Measurements from ENCODE around the gene EFHD1. TPM values are rescaled to one million over a fixed set of nuclear protein-coding genes. Genes with fewer than 3 reads are reported as not detected.

EFHD1 gene
- total and polyA plus RNA-seq, 2 of the 13 experiments (the other 11 are each of a cell fraction or from before 2014, with no cell fraction given): 0.09 TPM; not detected in 1

DNA sequence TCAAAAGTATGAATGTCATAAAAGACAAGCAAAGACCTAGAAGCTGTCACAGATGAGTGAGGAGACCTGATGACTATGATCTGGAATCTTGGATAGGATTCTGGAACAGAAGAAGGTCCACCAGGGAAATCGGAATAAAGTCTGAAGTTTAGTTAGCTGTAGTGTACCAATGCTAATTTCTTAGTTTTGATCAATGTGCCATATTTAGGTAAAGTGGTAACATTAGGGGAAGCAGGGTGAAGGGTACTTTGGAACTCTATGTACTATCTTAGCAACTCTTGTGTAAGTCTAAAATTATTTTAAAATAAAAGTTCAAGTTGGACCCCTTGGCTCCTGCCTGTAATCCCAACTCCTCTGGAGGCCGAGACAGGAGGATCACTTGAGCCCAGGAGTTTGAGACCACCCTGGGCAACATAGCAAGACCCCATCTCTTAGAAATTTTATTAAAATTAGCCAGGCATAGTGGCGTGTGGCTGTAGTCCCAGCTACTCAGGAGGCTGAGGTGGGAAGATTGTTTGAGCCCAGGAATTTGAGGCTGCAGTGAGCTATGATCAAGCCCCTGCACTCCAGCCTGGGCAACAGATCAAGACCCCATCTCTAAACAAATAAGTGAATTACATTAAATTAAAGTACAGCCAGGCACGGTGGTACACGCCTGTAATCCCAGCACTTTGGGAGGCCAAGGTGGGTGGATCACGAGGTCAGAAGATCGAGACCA lies 35.9 kb upstream of the EFHD1 start:
- Histone ChIP-seq H3K4me3 (replicated peaks in 1 of 3; ENCODE audit: insufficient read depth in 1 of 3, low read depth in 2 of 3, low read length in 3 of 3) (no peak overlapping the region), H3K36me3 (replicated peaks in 1 of 2; ENCODE audit: control insufficient read depth in 1 of 2, insufficient read depth in 2 of 2, low read length in 2 of 2) (no peaks in the 10 kb centered on the region), H3K27ac (ENCODE audit: extremely low read length, insufficient read depth, low read length) (no peak overlapping the region), H3K4me1 (ENCODE audit: insufficient read depth, low read length) (no peaks in the 10 kb centered on the region; the same call in 1 of the 2 replicates), H3K4me2 (ENCODE audit: low read depth, low read length) (no peak overlapping the region), H3K9me3 (ENCODE audit: low read length) (no peaks in the 10 kb centered on the region), H3K27me3 (ENCODE audit: control insufficient read depth in 1 of 2, insufficient read depth in 2 of 2, low read length in 2 of 2) (no peaks in the 10 kb centered on the region; a peak in 1 of 5 replicates), H2AFZ (ENCODE audit: low read length) (no peak overlapping the region), H3K79me2 (ENCODE audit: insufficient read depth, low read length) (no peaks in the 10 kb centered on the region), H3K9ac (ENCODE audit: insufficient read depth, low read depth, low read length) (no peak overlapping the region), H4K20me1 (ENCODE audit: insufficient read depth, low read length) (no peaks in the 10 kb centered on the region)
- ATAC-seq (no peak), DNase-seq (ENCODE audit: low spot score) (no peak), FAIRE-seq (no peak)
- intact Hi-C loops (cut with micrococcal nuclease; ENCODE audit: unreplicated experiment) (no loop called here), in situ Hi-C loops (cut with HindIII; ENCODE audit: extremely low pct_ligation_motif_present, low pct_unique_long_range_greater_than_20kb) (no loop called here)
- no TSS peak for BruUV-seq (replicated peaks)
- ChIA-PET CTCF (ENCODE audit: low intra/inter-chr PET ratio, low total read pairs) (no interaction called here), POLR2A (no interaction called here)
- TF ChIP-seq FLYWCH1 (CRISPR knock-in tag; IDR thresholded peaks at IDR 0.05): no peak
- TF ChIP-seq CBFB (CRISPR knock-in tag; IDR thresholded peaks at IDR 0.05): no peak
- no peak for TF ChIP-seq SAFB2 (CRISPR knock-in tag; IDR thresholded peaks at IDR 0.05; ENCODE audit: borderline replicate concordance, low read depth)
- TF ChIP-seq NRL (CRISPR knock-in tag; IDR thresholded peaks at IDR 0.05; ENCODE audit: borderline replicate concordance): no peak
- TF ChIP-seq ZMYM3 (CRISPR knock-in tag; IDR thresholded peaks at IDR 0.05): no peak
- peak; percentile 52; the same call in 1 of the 2 replicates for TF ChIP-seq ZNF121 (CRISPR knock-in tag; IDR thresholded peaks at IDR 0.05)
- TF ChIP-seq ZNF34 (CRISPR knock-in tag; IDR thresholded peaks at IDR 0.05; ENCODE audit: borderline replicate concordance): no peak
- no peak for TF ChIP-seq MED13 (CRISPR knock-in tag; IDR thresholded peaks at IDR 0.05)
- WGBS (ENCODE audit: low lambda C conversion rate): 45% methylated on average over 7 of the region's 7 CpGs

GRCh38 chr2:232598293-232598692 lies 35.1 kb upstream of the EFHD1 start:
- intact Hi-C loops (cut with micrococcal nuclease; ENCODE audit: unreplicated experiment): no loop called here
- no peaks in the 10 kb centered on the region for H3K79me2 ChIP-seq (ENCODE audit: insufficient read depth, low read length)
- POLR2A ChIA-PET: no interaction called here
- in situ Hi-C loops (cut with HindIII; ENCODE audit: extremely low pct_ligation_motif_present, low pct_unique_long_range_greater_than_20kb): no loop called here
- no peak overlapping the region for H3K9ac ChIP-seq (ENCODE audit: insufficient read depth, low read depth, low read length)
- no peaks in the 10 kb centered on the region; a peak in 1 of 5 replicates for H3K27me3 ChIP-seq (ENCODE audit: control insufficient read depth in 1 of 2, insufficient read depth in 2 of 2, low read length in 2 of 2)
- DNase-seq (ENCODE audit: low spot score) (no peak), ATAC-seq (no peak), FAIRE-seq (no peak)
- H3K9me3 ChIP-seq (ENCODE audit: low read length): no peaks in the 10 kb centered on the region
- TF ChIP-seq MAFK (conservative IDR thresholded peaks at IDR 0.05 in 1 of 2, IDR thresholded peaks at IDR 0.05 in 1 of 2; ENCODE audit: low read length in 2 of 2): peak in 1 of 2 experiments; percentile 26; a peak in 1 of 4 replicates
- no peak for TF ChIP-seq ASH2L (IDR thresholded peaks at IDR 0.05; ENCODE audit: insufficient read length, low read depth, low read length)
- no peak overlapping the region for H3K27ac ChIP-seq (ENCODE audit: extremely low read length, insufficient read depth, low read length)
- H3K4me1 ChIP-seq (ENCODE audit: insufficient read depth, low read length): no peaks in the 10 kb centered on the region
- CTCF ChIA-PET (ENCODE audit: low intra/inter-chr PET ratio, low total read pairs): no interaction called here
- H2AFZ ChIP-seq (ENCODE audit: low read length): no peak overlapping the region
- H3K4me2 ChIP-seq (ENCODE audit: low read depth, low read length): no peak overlapping the region
- no peak overlapping the region for H3K4me3 ChIP-seq (replicated peaks in 1 of 3; ENCODE audit: insufficient read depth in 1 of 3, low read depth in 2 of 3, low read length in 3 of 3)
- H3K36me3 ChIP-seq (replicated peaks in 1 of 2; ENCODE audit: control insufficient read depth in 1 of 2, insufficient read depth in 2 of 2, low read length in 2 of 2): no peaks in the 10 kb centered on the region
- no peaks in the 10 kb centered on the region for H4K20me1 ChIP-seq (ENCODE audit: insufficient read depth, low read length)
- 58% methylated on average over 4 of the region's 4 CpGs for WGBS (ENCODE audit: low lambda C conversion rate)
- BruUV-seq (replicated peaks): no TSS peak

All from HepG2 (cell line).